GM20000 (cell line): ENCODE results near the gene DUOX1.

ENCODE experiments used
- DNase-seq: peaks from one replicate; pipeline ENCODE4 v3.0.0; 2012; ENCODE audit warnings: low spot score
- TF ChIP-seq, protein P1 (sequence below): IDR thresholded peaks from 2 replicates; pipeline ENCODE4 v1.5.1; 2012; ENCODE audit warnings: mild to moderate bottlenecking, control low read depth; ENCODE audit errors: extremely low read depth, missing control alignments

Gene DUOX1

DNA sequence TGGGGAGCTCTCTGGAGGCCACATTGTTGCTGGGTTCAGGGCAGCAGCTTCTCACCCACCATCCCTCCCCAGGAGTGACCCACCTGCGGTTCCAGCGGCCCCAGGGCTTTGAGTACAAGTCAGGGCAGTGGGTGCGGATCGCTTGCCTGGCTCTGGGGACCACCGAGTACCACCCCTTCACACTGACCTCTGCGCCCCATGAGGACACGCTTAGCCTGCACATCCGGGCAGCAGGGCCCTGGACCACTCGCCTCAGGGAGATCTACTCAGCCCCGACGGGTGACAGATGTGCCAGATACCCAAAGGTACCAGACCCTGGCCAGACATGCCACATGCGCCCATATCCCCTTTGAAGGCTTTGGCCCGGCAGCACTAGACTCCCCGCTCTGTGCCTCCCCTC is 31.9 kb downstream of the DUOX1 start:
- TF ChIP-seq, protein P1, sequence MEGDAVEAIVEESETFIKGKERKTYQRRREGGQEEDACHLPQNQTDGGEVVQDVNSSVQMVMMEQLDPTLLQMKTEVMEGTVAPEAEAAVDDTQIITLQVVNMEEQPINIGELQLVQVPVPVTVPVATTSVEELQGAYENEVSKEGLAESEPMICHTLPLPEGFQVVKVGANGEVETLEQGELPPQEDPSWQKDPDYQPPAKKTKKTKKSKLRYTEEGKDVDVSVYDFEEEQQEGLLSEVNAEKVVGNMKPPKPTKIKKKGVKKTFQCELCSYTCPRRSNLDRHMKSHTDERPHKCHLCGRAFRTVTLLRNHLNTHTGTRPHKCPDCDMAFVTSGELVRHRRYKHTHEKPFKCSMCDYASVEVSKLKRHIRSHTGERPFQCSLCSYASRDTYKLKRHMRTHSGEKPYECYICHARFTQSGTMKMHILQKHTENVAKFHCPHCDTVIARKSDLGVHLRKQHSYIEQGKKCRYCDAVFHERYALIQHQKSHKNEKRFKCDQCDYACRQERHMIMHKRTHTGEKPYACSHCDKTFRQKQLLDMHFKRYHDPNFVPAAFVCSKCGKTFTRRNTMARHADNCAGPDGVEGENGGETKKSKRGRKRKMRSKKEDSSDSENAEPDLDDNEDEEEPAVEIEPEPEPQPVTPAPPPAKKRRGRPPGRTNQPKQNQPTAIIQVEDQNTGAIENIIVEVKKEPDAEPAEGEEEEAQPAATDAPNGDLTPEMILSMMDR = no peak
- no peak for DNase-seq

DNA sequence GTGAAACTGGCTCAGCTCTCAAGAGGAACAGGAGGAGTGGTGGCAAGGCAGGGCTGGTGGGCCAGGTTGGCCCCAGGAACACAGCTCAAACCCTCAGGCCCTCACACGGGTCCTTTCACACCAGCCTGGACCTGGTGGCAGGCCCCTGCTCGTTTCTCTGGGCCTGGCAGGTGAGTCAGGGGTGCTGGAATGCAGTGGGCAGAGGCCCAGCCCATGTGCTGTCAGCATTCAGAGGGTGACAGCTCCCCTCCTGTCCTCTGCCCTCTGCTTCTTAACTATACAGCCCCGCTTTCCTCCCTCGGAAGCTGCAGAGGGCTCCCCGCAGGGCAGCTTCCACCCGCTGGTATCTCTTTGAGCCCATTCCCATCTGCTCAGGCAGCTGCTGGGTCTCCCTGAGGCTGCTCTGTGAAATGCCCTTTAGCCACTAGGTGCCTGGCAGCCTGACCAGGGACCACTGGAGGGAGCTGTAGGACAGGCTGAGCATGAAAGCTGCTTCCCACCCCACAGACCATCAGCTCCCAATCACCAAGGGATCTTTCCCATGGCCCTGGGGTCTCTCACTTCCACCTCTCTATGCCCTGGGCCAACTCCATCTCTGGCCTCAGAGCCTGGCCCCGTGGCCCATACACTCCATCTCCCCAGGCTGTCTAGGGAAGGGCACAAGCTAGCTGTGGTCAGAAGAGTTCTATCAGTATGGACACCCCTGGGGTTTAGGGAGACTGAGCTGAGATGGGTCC is 33.1 kb downstream of the DUOX1 start:
- DNase-seq = peak; percentile 88
- TF ChIP-seq, protein P1 = peak; percentile 89

DNA sequence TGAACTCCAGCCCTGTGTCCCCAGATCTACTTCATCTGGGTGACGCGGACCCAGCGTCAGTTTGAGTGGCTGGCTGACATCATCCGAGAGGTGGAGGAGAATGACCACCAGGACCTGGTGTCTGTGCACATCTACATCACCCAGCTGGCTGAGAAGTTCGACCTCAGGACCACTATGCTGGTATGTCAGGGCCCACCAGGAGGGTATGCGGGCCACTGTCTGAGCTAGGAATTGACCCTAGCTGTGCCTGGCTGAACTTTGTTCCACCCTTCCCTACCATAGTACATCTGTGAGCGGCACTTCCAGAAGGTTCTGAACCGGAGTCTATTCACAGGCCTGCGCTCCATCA is 33.7 kb downstream of the DUOX1 start:
- TF ChIP-seq, protein P1 = no peak
- DNase-seq = no peak

DNA sequence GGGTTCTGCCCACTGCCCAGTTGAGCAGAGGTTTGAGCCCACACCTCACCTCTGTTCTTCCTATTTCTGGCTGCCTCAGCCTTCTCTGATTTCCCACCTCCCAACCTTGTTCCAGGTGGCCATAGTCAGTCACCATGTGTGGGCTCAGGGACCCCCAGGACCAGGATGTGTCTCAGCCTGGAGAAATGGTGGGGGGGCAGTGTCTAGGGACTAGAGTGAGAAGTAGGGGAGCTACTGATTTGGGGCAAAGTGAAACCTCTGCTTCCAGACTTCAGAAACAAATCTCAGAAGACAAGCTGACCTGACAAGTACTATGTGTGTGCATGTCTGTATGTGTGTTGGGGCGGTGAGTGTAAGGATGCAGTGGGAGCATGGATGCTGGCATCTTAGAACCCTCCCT is 35.1 kb downstream of the DUOX1 start:
- DNase-seq = no peak
- TF ChIP-seq, protein P1 = no peak

DNA sequence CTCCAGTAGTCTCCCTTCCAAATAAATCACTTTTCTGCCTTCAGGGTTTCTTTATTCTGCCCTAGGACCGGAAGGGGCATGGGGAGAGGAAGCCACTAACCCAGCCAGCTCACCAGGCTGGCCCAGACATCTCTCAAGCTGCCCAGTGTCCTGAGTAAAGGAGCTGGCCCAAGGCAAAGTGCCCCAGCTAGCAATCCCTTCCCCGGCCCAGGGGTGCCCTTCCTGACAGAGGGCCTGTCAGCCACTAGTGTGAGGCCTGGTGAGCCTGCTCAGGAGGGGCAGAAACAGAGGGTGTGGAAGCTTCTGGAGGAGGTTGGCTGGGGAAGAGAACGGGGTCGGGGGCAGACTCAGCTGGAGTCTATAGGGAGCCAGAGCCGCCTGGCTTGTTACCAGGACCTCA is 35.7 kb downstream of the DUOX1 start:
- no peak for DNase-seq
- TF ChIP-seq, protein P1 = no peak

DNA sequence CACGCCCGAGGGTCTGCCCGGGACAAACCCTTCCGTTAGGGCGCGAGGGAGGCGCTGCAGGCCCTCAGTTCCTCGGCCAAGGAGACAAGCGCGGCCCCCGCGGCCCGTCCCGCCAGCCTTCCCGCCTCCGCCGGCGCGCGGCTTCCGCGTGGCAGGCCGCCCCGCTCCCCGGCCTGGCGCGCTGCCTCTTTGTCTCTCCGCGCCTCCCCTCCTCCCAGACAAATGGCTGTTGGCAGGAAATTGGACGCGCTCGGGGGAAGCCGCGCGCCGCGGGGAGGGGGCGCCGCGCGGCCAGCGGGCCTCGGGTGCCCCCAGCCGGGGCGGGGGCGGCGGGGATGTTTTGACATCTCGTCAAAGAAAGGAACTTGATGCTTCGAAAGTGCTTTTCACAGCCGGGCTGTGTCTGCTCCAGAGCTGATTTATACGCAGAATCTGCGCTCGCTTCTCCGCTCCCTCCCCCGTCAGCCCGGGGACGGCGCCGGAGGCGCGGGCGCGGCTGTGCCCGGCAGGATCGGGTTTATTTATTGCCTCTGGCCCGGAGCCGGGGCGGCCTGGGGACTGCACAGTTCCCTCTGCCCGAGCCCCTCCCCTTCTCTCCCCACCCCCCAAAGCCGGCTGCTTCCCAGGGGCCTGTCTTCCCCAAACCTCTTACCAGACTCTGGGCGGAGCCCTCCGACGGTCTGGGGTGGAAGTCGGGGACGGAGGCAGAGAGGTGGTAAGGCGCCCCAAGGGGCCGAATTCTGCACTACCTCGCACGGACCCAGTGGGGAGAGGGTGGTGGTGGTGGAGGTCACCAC is 37.2 kb downstream of the DUOX1 start:
- TF ChIP-seq, protein P1 = peak; percentile 60
- DNase-seq = peak; percentile 92

DNA sequence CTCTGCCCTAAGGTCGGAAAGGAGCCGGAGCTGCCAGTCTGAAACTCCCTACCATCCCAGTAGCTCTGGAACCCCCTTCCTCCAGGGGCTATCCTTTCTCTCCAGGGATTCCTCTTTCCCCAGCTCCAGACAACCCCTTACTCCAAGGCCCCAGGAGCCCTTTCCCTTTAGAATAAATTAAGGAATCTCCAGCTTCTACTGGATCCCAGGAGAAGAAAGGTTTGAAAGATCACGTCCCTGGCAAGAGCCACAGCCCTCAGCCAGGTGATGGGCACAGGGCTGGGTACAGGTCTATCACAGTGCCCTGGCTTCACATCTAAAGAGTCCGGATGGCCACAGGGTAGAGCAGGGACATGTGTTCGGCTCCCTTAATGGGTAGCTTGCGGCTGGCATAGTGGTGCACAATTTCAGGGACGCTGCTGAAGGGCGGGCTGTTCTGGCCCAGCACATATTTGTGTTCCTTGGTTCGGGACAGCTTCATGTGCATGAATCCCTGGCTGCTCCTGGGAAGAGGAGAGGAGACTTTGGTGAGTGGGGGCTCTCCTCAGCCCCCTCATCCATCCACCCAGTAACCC is 37.9 kb downstream of the DUOX1 start:
- no peak for DNase-seq
- TF ChIP-seq, protein P1 = no peak
